Liver (tissue), 3 donors: ENCODE results near the gene FTO.

Source experiments
- EGR1 ChIP-seq, 2 donors: IDR thresholded peaks; 2 replicates each; pipeline ENCODE4 v1.6.1; 2016 to 2018; ENCODE audit warnings: antibody characterized with exemption in 2 of 2, low read depth in 2 of 2
- GABPA ChIP-seq, 2 donors: IDR thresholded peaks in 1 of 2; conservative IDR thresholded peaks in 1 of 2; 2 replicates each; pipeline ENCODE4 v1.6.1; 2016; ENCODE audit warnings: antibody characterized with exemption in 2 of 2, mild to moderate bottlenecking in 1 of 2, moderate library complexity in 1 of 2
- NR2F2 ChIP-seq: IDR thresholded peaks from 2 replicates; pipeline ENCODE4 v1.6.1; 2016; ENCODE audit warnings: antibody characterized with exemption
- TF ChIP-seq, protein P1 (sequence below): fragments of 150-350 bp; IDR thresholded peaks from 2 replicates; pipeline ENCODE4 v1.5.1; 2017; ENCODE audit warnings: improper control_type of control experiment, low read depth, low read length; ENCODE audit not compliant: missing input control
- TF ChIP-seq, protein P2 (sequence below): IDR thresholded peaks from 2 replicates; pipeline ENCODE4 v1.6.1; 2016; ENCODE audit warnings: antibody characterized with exemption
- donor health status: healthy.
- donor health status: healthy.

DNA sequence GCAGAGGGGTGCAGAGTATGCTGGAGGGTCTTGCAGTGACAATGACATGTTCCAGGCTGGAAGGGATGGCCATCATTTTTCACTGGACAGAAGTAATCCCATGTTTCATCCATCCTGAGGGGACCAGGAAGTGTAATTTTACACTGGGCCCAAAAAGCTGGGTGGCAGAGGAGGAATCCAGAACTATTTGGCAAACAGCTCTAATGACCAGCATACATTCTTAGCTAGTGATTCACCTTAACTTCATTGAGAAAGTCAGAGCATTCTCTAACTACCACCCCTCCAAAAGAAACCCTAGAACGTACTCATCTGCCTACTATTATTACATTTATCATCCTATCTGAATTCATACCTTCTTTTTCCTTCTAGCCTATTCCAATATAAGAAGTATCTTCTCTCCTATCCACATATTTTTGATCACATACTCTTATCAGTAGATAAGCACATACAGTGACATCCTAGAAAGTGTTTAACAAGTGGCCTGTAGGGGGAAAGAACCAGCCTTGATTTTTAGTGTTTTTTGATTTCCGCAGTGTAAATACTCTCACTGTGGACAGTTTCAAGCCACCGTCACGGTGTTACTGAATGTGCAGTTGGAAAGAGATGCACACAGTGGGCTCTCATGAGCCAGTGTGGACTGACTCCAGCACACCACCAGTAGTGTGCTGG, 118.1 kb downstream of the FTO start:
- TF ChIP-seq, protein P1, sequence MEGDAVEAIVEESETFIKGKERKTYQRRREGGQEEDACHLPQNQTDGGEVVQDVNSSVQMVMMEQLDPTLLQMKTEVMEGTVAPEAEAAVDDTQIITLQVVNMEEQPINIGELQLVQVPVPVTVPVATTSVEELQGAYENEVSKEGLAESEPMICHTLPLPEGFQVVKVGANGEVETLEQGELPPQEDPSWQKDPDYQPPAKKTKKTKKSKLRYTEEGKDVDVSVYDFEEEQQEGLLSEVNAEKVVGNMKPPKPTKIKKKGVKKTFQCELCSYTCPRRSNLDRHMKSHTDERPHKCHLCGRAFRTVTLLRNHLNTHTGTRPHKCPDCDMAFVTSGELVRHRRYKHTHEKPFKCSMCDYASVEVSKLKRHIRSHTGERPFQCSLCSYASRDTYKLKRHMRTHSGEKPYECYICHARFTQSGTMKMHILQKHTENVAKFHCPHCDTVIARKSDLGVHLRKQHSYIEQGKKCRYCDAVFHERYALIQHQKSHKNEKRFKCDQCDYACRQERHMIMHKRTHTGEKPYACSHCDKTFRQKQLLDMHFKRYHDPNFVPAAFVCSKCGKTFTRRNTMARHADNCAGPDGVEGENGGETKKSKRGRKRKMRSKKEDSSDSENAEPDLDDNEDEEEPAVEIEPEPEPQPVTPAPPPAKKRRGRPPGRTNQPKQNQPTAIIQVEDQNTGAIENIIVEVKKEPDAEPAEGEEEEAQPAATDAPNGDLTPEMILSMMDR: no peak
- TF ChIP-seq EGR1 (IDR thresholded peaks at IDR 0.05; ENCODE audit: low read depth in 2 of 2): no peak
- no peak for TF ChIP-seq GABPA (IDR thresholded peaks at IDR 0.05 in 1 of 2, conservative IDR thresholded peaks at IDR 0.05 in 1 of 2)
- no peak for TF ChIP-seq NR2F2
- TF ChIP-seq, protein P2, sequence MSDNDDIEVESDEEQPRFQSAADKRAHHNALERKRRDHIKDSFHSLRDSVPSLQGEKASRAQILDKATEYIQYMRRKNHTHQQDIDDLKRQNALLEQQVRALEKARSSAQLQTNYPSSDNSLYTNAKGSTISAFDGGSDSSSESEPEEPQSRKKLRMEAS: no peak
